H9 (cell line): Measurements from ENCODE around the gene OLA1. TPM values are rescaled to one million over a fixed set of nuclear protein-coding genes. Genes with fewer than 3 reads are reported as not detected.

Experiments
- DNase-seq: peaks from one replicate; pipeline ENCODE4 v3.0.0-alpha.2; 2017
- H2AFZ ChIP-seq: one replicate; pipeline ENCODE4 v1.6.1; 2013; ENCODE audit warnings: mild to moderate bottlenecking, low read length, control low read depth, moderate library complexity
- H2AK5ac ChIP-seq: 2 replicates; pipeline ENCODE4 v1.6.1; 2013; ENCODE audit warnings: low read length, control low read depth, mixed read lengths; ENCODE audit not compliant: insufficient read length
- H2BK120ac ChIP-seq: one replicate; pipeline ENCODE4 v1.6.1; 2013; ENCODE audit warnings: low read depth, mild to moderate bottlenecking, low read length, control low read depth, inconsistent platforms; ENCODE audit not compliant: poor library complexity, severe bottlenecking
- H2BK12ac ChIP-seq: 2 replicates; pipeline ENCODE4 v1.6.1; 2013; ENCODE audit warnings: low read length, control low read depth, mixed read lengths, low read depth; ENCODE audit not compliant: insufficient read length
- H2BK15ac ChIP-seq: 2 replicates; pipeline ENCODE4 v1.6.1; 2013; ENCODE audit warnings: low read depth, low read length, control low read depth
- H2BK20ac ChIP-seq: one replicate; pipeline ENCODE4 v1.6.1; 2013; ENCODE audit warnings: low read depth, mild to moderate bottlenecking, low read length, control low read depth, inconsistent platforms; ENCODE audit not compliant: poor library complexity, severe bottlenecking
- H2BK5ac ChIP-seq: 2 replicates; pipeline ENCODE4 v1.6.1; 2013; ENCODE audit warnings: low read length, control low read depth, mixed read lengths; ENCODE audit not compliant: insufficient read length
- H3K14ac ChIP-seq: 2 replicates; pipeline ENCODE4 v1.6.1; 2013; ENCODE audit warnings: low read length, control low read depth; ENCODE audit not compliant: insufficient read depth
- H3K18ac ChIP-seq: 2 replicates; pipeline ENCODE4 v1.6.1; 2013; ENCODE audit warnings: low read depth, mild to moderate bottlenecking, mixed read lengths, low read length, control low read depth; ENCODE audit not compliant: insufficient read length
- H3K23ac ChIP-seq: 2 replicates; pipeline ENCODE4 v1.6.1; 2013; ENCODE audit warnings: low read length, control low read depth, mixed read lengths, low read depth; ENCODE audit not compliant: insufficient read length
- H3K23me2 ChIP-seq: 2 replicates; pipeline ENCODE4 v1.6.1; 2013; ENCODE audit warnings: low read depth, mild to moderate bottlenecking, mixed read lengths, low read length, control low read depth; ENCODE audit not compliant: insufficient read length, poor library complexity, severe bottlenecking
- H3K27ac ChIP-seq: 2 replicates; pipeline ENCODE4 v1.5.1; 2013; ENCODE audit warnings: low read length, control low read depth, mixed read lengths, low read depth; ENCODE audit not compliant: insufficient read length
- H3K27me3 ChIP-seq: 2 replicates; pipeline ENCODE4 v1.6.1; 2013; ENCODE audit warnings: low read length, control low read depth, inconsistent platforms; ENCODE audit not compliant: insufficient read depth
- H3K4ac ChIP-seq: 2 replicates; pipeline ENCODE4 v1.6.1; 2013; ENCODE audit warnings: low read depth, mild to moderate bottlenecking, control low read depth, inconsistent platforms, low read length, moderate library complexity
- H3K4me1 ChIP-seq: 2 replicates; pipeline ENCODE4 v1.6.1; 2013; ENCODE audit warnings: low read length, control low read depth, inconsistent platforms; ENCODE audit not compliant: insufficient read depth
- H3K4me2 ChIP-seq: 2 replicates; pipeline ENCODE4 v1.6.1; 2013; ENCODE audit warnings: low read length, control low read depth, mixed read lengths; ENCODE audit not compliant: insufficient read length, insufficient read depth
- H3K56ac ChIP-seq: 2 replicates; pipeline ENCODE4 v1.6.1; 2013; ENCODE audit warnings: low read depth, mild to moderate bottlenecking, mixed read lengths, low read length, control low read depth; ENCODE audit not compliant: insufficient read length
- H3K79me1 ChIP-seq: 2 replicates; pipeline ENCODE4 v1.6.1; 2013; ENCODE audit warnings: low read depth, mild to moderate bottlenecking, moderate library complexity, low read length, control low read depth, inconsistent platforms; ENCODE audit not compliant: insufficient read depth, poor library complexity, severe bottlenecking
- H3K79me2 ChIP-seq: 2 replicates; pipeline ENCODE4 v1.6.1; 2013; ENCODE audit warnings: low read length, control low read depth, inconsistent platforms; ENCODE audit not compliant: insufficient read depth
- H3K9ac ChIP-seq: 2 replicates; pipeline ENCODE4 v1.6.1; 2013; ENCODE audit warnings: low read length, control low read depth, mixed read lengths; ENCODE audit not compliant: insufficient read length; ENCODE audit errors: extremely low read depth
- H3K9me3 ChIP-seq: one replicate; pipeline ENCODE4 v1.6.1; 2013; ENCODE audit warnings: low read depth, low read length, inconsistent platforms; ENCODE audit not compliant: control insufficient read depth
- H3T11ph ChIP-seq: one replicate; pipeline ENCODE4 v1.6.1; 2013; ENCODE audit warnings: mild to moderate bottlenecking, low read length, control low read depth, inconsistent platforms
- H4K20me1 ChIP-seq: one replicate; pipeline ENCODE4 v1.6.1; 2013; ENCODE audit not compliant: control insufficient read depth, insufficient read length, insufficient read depth
- H4K5ac ChIP-seq: 2 replicates; pipeline ENCODE4 v1.6.1; 2013; ENCODE audit warnings: low read depth, mild to moderate bottlenecking, mixed read lengths, low read length, control low read depth; ENCODE audit not compliant: insufficient read length
- H4K8ac ChIP-seq: replicated peaks from 2 replicates; pipeline ENCODE4 v1.6.1; 2013; ENCODE audit warnings: low read length, control low read depth, mixed read lengths, low read depth; ENCODE audit not compliant: insufficient read length
- H4K91ac ChIP-seq: 2 replicates; pipeline ENCODE4 v1.6.1; 2013; ENCODE audit warnings: low read depth, mild to moderate bottlenecking, moderate library complexity, mixed read lengths, low read length, control low read depth; ENCODE audit not compliant: insufficient read length
- H3K27ac Mint-ChIP-seq, 3 experiments: 2 replicates in 2 of 3; 3 replicates in 1 of 3; pipeline ENCODE4 v1.8.0; 2020 to 2021; ENCODE audit warnings: mixed read lengths in 3 of 3, mild to moderate bottlenecking in 1 of 3, moderate library complexity in 1 of 3
- H3K27me3 Mint-ChIP-seq: 2 replicates; pipeline ENCODE4 v1.8.0; 2021; ENCODE audit warnings: low read depth, mild to moderate bottlenecking, moderate library complexity, mixed read lengths
- H3K36me3 Mint-ChIP-seq, 3 experiments: 2 replicates in 2 of 3; 3 replicates in 1 of 3; pipeline ENCODE4 v1.8.0; 2020 to 2021; ENCODE audit warnings: low read depth in 3 of 3, mixed read lengths in 3 of 3; ENCODE audit not compliant: insufficient read depth in 1 of 3
- H3K4me1 Mint-ChIP-seq, 2 experiments: 2 replicates each; pipeline ENCODE4 v1.8.0; 2020; ENCODE audit warnings: mixed read lengths in 2 of 2
- H3K4me3 Mint-ChIP-seq, 2 experiments: 2 replicates in 1 of 2; 3 replicates in 1 of 2; pipeline ENCODE4 v1.8.0; 2020 to 2021; ENCODE audit warnings: mild to moderate bottlenecking in 2 of 2, mixed read lengths in 2 of 2, moderate library complexity in 1 of 2
- H3K9me3 Mint-ChIP-seq, 2 experiments: 2 replicates in 1 of 2; 3 replicates in 1 of 2; pipeline ENCODE4 v1.8.0; 2020; ENCODE audit warnings: mild to moderate bottlenecking in 2 of 2, mixed read lengths in 2 of 2, moderate library complexity in 1 of 2
- WGBS: extraction: QIAGEN DNeasy Blood & Tissue Kit; methylation state at CpG from one replicate; pipeline ENCODE4 v1.1.7; 2013; ENCODE audit warnings: missing lambda C conversion rate, low lambda C conversion rate, mixed read lengths; ENCODE audit not compliant: insufficient read length; ENCODE audit errors: extremely low coverage; 5-methylcytosine and 5-hydroxymethylcytosine counted together
- total RNA-seq: library from RNA; stranded (reverse); gene quantifications from 2 replicates; pipeline ENCODE4 v1.2.1, GENCODE V29; 2021
- TF ChIP-seq, protein P1 (sequence below): fragments of 200-600 bp; sonication (generic); conservative IDR thresholded peaks from 3 replicates; pipeline ENCODE4 v1.8.0; 2021; ENCODE audit warnings: antibody characterized with exemption, mild to moderate bottlenecking

Gene OLA1
- total RNA-seq, 1 experiment from 2014 or later = 133 TPM

DNA sequence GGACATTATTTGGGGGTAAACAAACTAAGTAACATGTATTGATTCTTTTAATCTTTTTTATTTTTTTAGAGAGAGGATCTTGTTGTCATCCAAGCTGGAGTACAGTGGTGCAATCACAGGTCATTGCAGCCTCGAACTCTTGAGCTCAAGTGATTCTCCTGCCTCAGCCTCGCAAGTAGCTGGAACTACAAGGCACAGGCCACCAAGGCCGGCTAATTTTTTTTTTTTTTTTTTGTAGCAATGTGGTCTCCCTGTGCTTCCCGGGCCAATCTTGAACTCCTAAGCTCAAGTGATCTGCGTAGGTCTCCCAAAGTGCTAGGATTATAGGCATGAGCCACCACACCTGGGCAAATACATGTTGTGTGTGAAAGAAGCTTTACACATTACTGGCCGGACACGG, 29.6 kb downstream of the OLA1 start:
- H4K20me1 ChIP-seq = no peaks in the 10 kb centered on the region
- no peak overlapping the region for H2AFZ ChIP-seq
- no peak overlapping the region for H3K27ac ChIP-seq
- no peaks in the 10 kb centered on the region for H3K79me2 ChIP-seq
- H3K79me1 ChIP-seq = peaks cover 4% of the 10 kb centered on the region
- no peak overlapping the region for H4K5ac ChIP-seq
- H3K27me3 Mint-ChIP-seq = no peaks in the 10 kb centered on the region
- H2BK5ac ChIP-seq = no peak overlapping the region
- H2BK15ac ChIP-seq = no peak overlapping the region
- H2BK12ac ChIP-seq = no peak overlapping the region
- no peak overlapping the region for H2BK20ac ChIP-seq
- H3K4me2 ChIP-seq = no peak overlapping the region
- no peak for DNase-seq
- H3K9me3 Mint-ChIP-seq = no peaks in the 10 kb centered on the region
- H3K36me3 Mint-ChIP-seq = peaks cover 3 to 11% (median 9%) of the 10 kb centered on the region in 3 experiments; a peak in 5 of 7 replicates
- H3T11ph ChIP-seq = no peak overlapping the region
- H2AK5ac ChIP-seq = no peak overlapping the region
- no peaks in the 10 kb centered on the region for H3K9me3 ChIP-seq
- peak overlapping the region in 1 of 3 experiments; percentile 76; a peak in 3 of 7 replicates for H3K27ac Mint-ChIP-seq
- peaks cover 12 to 13% of the 10 kb centered on the region in 2 experiments for H3K4me1 Mint-ChIP-seq
- no peak overlapping the region for H3K56ac ChIP-seq
- no peaks in the 10 kb centered on the region for H3K23me2 ChIP-seq
- H3K18ac ChIP-seq = no peak overlapping the region
- no peak overlapping the region for H2BK120ac ChIP-seq
- H3K14ac ChIP-seq = no peak overlapping the region
- WGBS = no CpG with 5 or more reads among the region's 7 CpGs
- H4K8ac ChIP-seq = no peak overlapping the region
- no peaks in the 10 kb centered on the region for H3K27me3 ChIP-seq
- no peak overlapping the region for H4K91ac ChIP-seq
- no peak overlapping the region for H3K4me3 Mint-ChIP-seq
- H3K4me1 ChIP-seq = no peaks in the 10 kb centered on the region
- TF ChIP-seq, protein P1, sequence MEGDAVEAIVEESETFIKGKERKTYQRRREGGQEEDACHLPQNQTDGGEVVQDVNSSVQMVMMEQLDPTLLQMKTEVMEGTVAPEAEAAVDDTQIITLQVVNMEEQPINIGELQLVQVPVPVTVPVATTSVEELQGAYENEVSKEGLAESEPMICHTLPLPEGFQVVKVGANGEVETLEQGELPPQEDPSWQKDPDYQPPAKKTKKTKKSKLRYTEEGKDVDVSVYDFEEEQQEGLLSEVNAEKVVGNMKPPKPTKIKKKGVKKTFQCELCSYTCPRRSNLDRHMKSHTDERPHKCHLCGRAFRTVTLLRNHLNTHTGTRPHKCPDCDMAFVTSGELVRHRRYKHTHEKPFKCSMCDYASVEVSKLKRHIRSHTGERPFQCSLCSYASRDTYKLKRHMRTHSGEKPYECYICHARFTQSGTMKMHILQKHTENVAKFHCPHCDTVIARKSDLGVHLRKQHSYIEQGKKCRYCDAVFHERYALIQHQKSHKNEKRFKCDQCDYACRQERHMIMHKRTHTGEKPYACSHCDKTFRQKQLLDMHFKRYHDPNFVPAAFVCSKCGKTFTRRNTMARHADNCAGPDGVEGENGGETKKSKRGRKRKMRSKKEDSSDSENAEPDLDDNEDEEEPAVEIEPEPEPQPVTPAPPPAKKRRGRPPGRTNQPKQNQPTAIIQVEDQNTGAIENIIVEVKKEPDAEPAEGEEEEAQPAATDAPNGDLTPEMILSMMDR = no peak
- H3K4ac ChIP-seq = no peak overlapping the region
- no peak overlapping the region for H3K23ac ChIP-seq
- H3K9ac ChIP-seq = no peak overlapping the region
